HepG2 (cell line): ENCODE data around the gene ARHGEF37. TPM values are rescaled to one million over a fixed set of nuclear protein-coding genes. Genes with fewer than 3 reads are reported as not detected.

ENCODE experiments used
- ATAC-seq: fragments of 200-7000 bp; cut with Tn5 transposase; 3 replicates; pipeline ENCODE4 v1.9.1; 2020; ENCODE audit warnings: mild to moderate bottlenecking, moderate library complexity
- BruUV-seq: library from RNA; stranded (reverse); fragments of 400-500 nt; replicated peaks from 2 replicates; lab custom pipeline; 2021; lab: Mats Ljungman, UMichigan
- CTCF ChIA-PET: fragments of 300-600 bp; formaldehyde crosslinking; extraction: SDS; loops from one replicate; lab custom pipeline; 2021; ENCODE audit warnings: low total read pairs, inconsistent platforms, low intra/inter-chr PET ratio; lab: Yijun Ruan, JAX
- POLR2A ChIA-PET: fragments of 350-600 bp; sonication (Branson Sonifier 250); formaldehyde crosslinking; loops from one replicate; lab custom pipeline; 2020; ENCODE audit warnings: antibody characterized with exemption, inconsistent platforms; lab: Yijun Ruan, JAX
- DNase-seq: peaks from one replicate; pipeline ENCODE4 v3.0.0-alpha.2; 2015; ENCODE audit warnings: low spot score
- FAIRE-seq: peaks from 3 replicates; lab custom pipeline; 2011; peaks lifted over from hg19 to GRCh38; lab: Jason Lieb, UNC
- H2AFZ ChIP-seq: one replicate; pipeline ENCODE4 v1.6.1; 2011; ENCODE audit warnings: low read length, inconsistent platforms
- H3K27ac ChIP-seq: fragments of 300-600 bp; 3 replicates; pipeline ENCODE4 v1.8.0; 2011; ENCODE audit warnings: mixed run types, mild to moderate bottlenecking, mixed read lengths, low read length, inconsistent platforms; ENCODE audit not compliant: insufficient read depth; ENCODE audit errors: extremely low read length
- H3K27me3 ChIP-seq, 2 experiments: fragments of 200-600 bp in 1 of 2; 2 replicates in 1 of 2; 3 replicates in 1 of 2; pipeline versions ENCODE4 v1.6.0 to v1.8.0; 2011; ENCODE audit warnings: low read length in 2 of 2, mild to moderate bottlenecking in 2 of 2, moderate library complexity in 2 of 2, inconsistent platforms in 1 of 2; ENCODE audit not compliant: insufficient read depth in 2 of 2, control insufficient read depth in 1 of 2
- H3K36me3 ChIP-seq, 2 experiments: fragments of 200-600 bp in 1 of 2; replicated peaks in 1 of 2; 2 replicates in 1 of 2; 3 replicates in 1 of 2; pipeline versions ENCODE4 v1.5.1 to v1.8.0; 2011; ENCODE audit warnings: low read length in 2 of 2, inconsistent platforms in 1 of 2; ENCODE audit not compliant: insufficient read depth in 2 of 2, control insufficient read depth in 1 of 2
- H3K4me1 ChIP-seq: 2 replicates; pipeline ENCODE4 v1.5.1; 2012; ENCODE audit warnings: low read length, inconsistent platforms; ENCODE audit not compliant: insufficient read depth
- H3K4me2 ChIP-seq: 2 replicates; pipeline ENCODE4 v1.6.0; 2011; ENCODE audit warnings: low read depth, low read length, inconsistent platforms
- H3K4me3 ChIP-seq, 3 experiments: fragments of 200-600 bp in 1 of 3; sonication (generic), shearing (Covaris generic) in 1 of 3; replicated peaks in 1 of 3; 2 replicates each; pipeline ENCODE4 v1.5.1; 2011 to 2016; ENCODE audit warnings: low read length in 3 of 3, inconsistent platforms in 2 of 3, low read depth in 2 of 3, mild to moderate bottlenecking in 2 of 3, control low read depth in 1 of 3, mixed read lengths in 1 of 3; ENCODE audit not compliant: insufficient read depth in 1 of 3
- H3K79me2 ChIP-seq: one replicate; pipeline ENCODE4 v1.6.1; 2011; ENCODE audit warnings: low read length, inconsistent platforms; ENCODE audit not compliant: insufficient read depth
- H3K9ac ChIP-seq: 2 replicates; pipeline ENCODE4 v1.6.0; 2011; ENCODE audit warnings: mild to moderate bottlenecking, low read depth, low read length, inconsistent platforms; ENCODE audit not compliant: insufficient read depth
- H3K9me3 ChIP-seq: 2 replicates; pipeline ENCODE4 v1.5.1; 2012; ENCODE audit warnings: mild to moderate bottlenecking, low read length
- H4K20me1 ChIP-seq: 2 replicates; pipeline ENCODE4 v1.6.0; 2011; ENCODE audit warnings: inconsistent platforms, mild to moderate bottlenecking, low read length, moderate library complexity; ENCODE audit not compliant: insufficient read depth
- ASH2L ChIP-seq: fragments of 300-600, 200-600 bp; sonication (generic); IDR thresholded peaks from 2 replicates; pipeline ENCODE4 v1.7.0; 2017; ENCODE audit warnings: low read depth, mild to moderate bottlenecking, moderate library complexity, mixed read lengths, low read length; ENCODE audit not compliant: insufficient read length
- ELF3 ChIP-seq: IDR thresholded peaks from 2 replicates; pipeline ENCODE4 v1.6.1; 2016; ENCODE audit warnings: missing genetic modification reagents, missing compliant biosample characterization
- ETV6 ChIP-seq: sonication (generic); formaldehyde crosslinking; conservative IDR thresholded peaks from 2 replicates; pipeline ENCODE4 v1.4.0; 2020; ENCODE audit warnings: missing genetic modification reagents
- GFI1 ChIP-seq: sonication (generic); formaldehyde crosslinking; IDR thresholded peaks from 2 replicates; pipeline ENCODE4 v1.5.0; 2020; ENCODE audit warnings: missing genetic modification reagents, mild to moderate bottlenecking, borderline replicate concordance
- HIC2 ChIP-seq: sonication (generic); formaldehyde crosslinking; IDR thresholded peaks from 2 replicates; pipeline ENCODE4 v1.9.0; 2022; ENCODE audit warnings: low read depth, missing genetic modification reagents
- ISX ChIP-seq: sonication (generic); formaldehyde crosslinking; conservative IDR thresholded peaks from 2 replicates; pipeline ENCODE4 v1.5.0; 2020; ENCODE audit warnings: missing genetic modification reagents
- MTF2 ChIP-seq: sonication (generic); formaldehyde crosslinking; IDR thresholded peaks from 2 replicates; pipeline ENCODE4 v1.5.0; 2020; ENCODE audit warnings: missing genetic modification reagents, borderline replicate concordance
- MZF1 ChIP-seq: sonication (generic); formaldehyde crosslinking; IDR thresholded peaks from 2 replicates; pipeline ENCODE4 v1.8.1; 2023; ENCODE audit warnings: mild to moderate bottlenecking, missing genetic modification reagents, borderline replicate concordance
- NFE2L1 ChIP-seq: sonication (generic); formaldehyde crosslinking; IDR thresholded peaks from 2 replicates; pipeline ENCODE4 v1.4.0; 2020; ENCODE audit warnings: missing genetic modification reagents, mild to moderate bottlenecking, borderline replicate concordance
- PRMT3 ChIP-seq: sonication (generic); formaldehyde crosslinking; IDR thresholded peaks from 2 replicates; pipeline ENCODE4 v1.8.1; 2022; ENCODE audit warnings: low read depth, mild to moderate bottlenecking, moderate library complexity, missing genetic modification reagents, borderline replicate concordance
- PTBP1 ChIP-seq: fragments of 200-400 bp; formaldehyde crosslinking; IDR thresholded peaks from 2 replicates; pipeline ENCODE4 v1.6.1; 2018; ENCODE audit warnings: low read length, low read depth; ENCODE audit not compliant: poor library complexity, severe bottlenecking
- TAF15 ChIP-seq: fragments of 200-400 bp; formaldehyde crosslinking; IDR thresholded peaks from one replicate; pipeline ENCODE4 v1.6.1; 2018; ENCODE audit warnings: mild to moderate bottlenecking, low read depth, low read length; ENCODE audit not compliant: poor library complexity, severe bottlenecking
- TARDBP ChIP-seq: sonication (generic); formaldehyde crosslinking; IDR thresholded peaks from 2 replicates; pipeline ENCODE4 v1.8.0; 2022; ENCODE audit warnings: mild to moderate bottlenecking, missing genetic modification reagents
- ZNF629 ChIP-seq: sonication (generic); formaldehyde crosslinking; conservative IDR thresholded peaks from 2 replicates; pipeline ENCODE4 v1.5.0; 2020; ENCODE audit warnings: missing genetic modification reagents
- ZNF646 ChIP-seq: sonication (generic); formaldehyde crosslinking; IDR thresholded peaks from 2 replicates; pipeline ENCODE4 v1.9.0; 2021; ENCODE audit warnings: mild to moderate bottlenecking, missing genetic modification reagents
- in situ Hi-C: cut with HindIII; loops from 2 replicates; pipeline ENCODE4 v1.10.0; 2017; ENCODE audit warnings: low pct_unique_long_range_greater_than_20kb; ENCODE audit not compliant: extremely low pct_ligation_motif_present
- intact Hi-C: fragments of 100-400 bp; cut with micrococcal nuclease; formaldehyde crosslinking; loops from one replicate; pipeline ENCODE4 v1.10.0; 2022; ENCODE audit not compliant: unreplicated experiment
- polyA plus RNA-seq, 8 experiments: library from polyadenylated mRNA; depleted of rRNA in 3 of 8; stranded (reverse) in 7 of 8; unstranded in 1 of 8; fragments of >200 nt; fragmentation: Illumina TruSeq in 4 of 8; extraction: Trizol in 4 of 8; gene quantifications; 2 replicates each; pipeline versions ENCODE4 v1.2.1 to v1.2.3, GENCODE V29; 2011 to 2016; ENCODE audit warnings: low read depth in 4 of 8, missing spikeins in 1 of 8, mixed read lengths in 1 of 8; ENCODE audit not compliant: insufficient read depth in 1 of 8
- total RNA-seq, 5 experiments: library from RNA; depleted of rRNA; stranded (reverse); fragments of >200 nt; fragmentation: Illumina TruSeq; extraction: Trizol; gene quantifications; 2 replicates each; pipeline ENCODE4 v1.2.3, GENCODE V29; 2016; ENCODE audit warnings: low read depth in 1 of 5
- TF ChIP-seq, protein P1 (sequence below): sonication (generic); formaldehyde crosslinking; IDR thresholded peaks from 2 replicates; pipeline ENCODE4 v1.8.0; 2022; ENCODE audit warnings: mild to moderate bottlenecking, missing genetic modification reagents, moderate library complexity
- TF ChIP-seq, protein P2 (sequence below): IDR thresholded peaks from 2 replicates; pipeline ENCODE4 v1.6.1; 2016; ENCODE audit warnings: mild to moderate bottlenecking, missing biosample characterization, missing genetic modification reagents

ARHGEF37 gene
- total and polyA plus RNA-seq, 2 of the 13 experiments (the other 11 are each of a cell fraction or from before 2014, with no cell fraction given): 0.18 to 0.27 TPM

- FAIRE-seq (no peak), ATAC-seq (no peak), DNase-seq (no peak)
- BruUV-seq: no TSS peak
- no peak overlapping the region for H3K27ac ChIP-seq
- H3K27me3 ChIP-seq: peaks cover 0 to 17% of the 10 kb centered on the region in 2 experiments; a peak in 2 of 5 replicates
- H3K36me3 ChIP-seq: no peaks in the 10 kb centered on the region
- H4K20me1 ChIP-seq: no peaks in the 10 kb centered on the region
- ChIA-PET POLR2A (no interaction called here), CTCF (no interaction called here)
- no peak overlapping the region for H3K4me3 ChIP-seq
- H3K9me3 ChIP-seq: no peaks in the 10 kb centered on the region
- in situ Hi-C loops: no loop called here
- H3K9ac ChIP-seq: no peak overlapping the region
- intact Hi-C loops: no loop called here
- H3K4me2 ChIP-seq: no peak overlapping the region
- peaks cover 10% of the 10 kb centered on the region for H3K4me1 ChIP-seq
- no peaks in the 10 kb centered on the region for H3K79me2 ChIP-seq
- H2AFZ ChIP-seq: no peak overlapping the region
- no peak for TF ChIP-seq ELF3
- TF ChIP-seq GFI1 (CRISPR knock-in tag): no peak
- TF ChIP-seq ZNF646 (CRISPR knock-in tag): no peak
- TF ChIP-seq, protein P1, sequence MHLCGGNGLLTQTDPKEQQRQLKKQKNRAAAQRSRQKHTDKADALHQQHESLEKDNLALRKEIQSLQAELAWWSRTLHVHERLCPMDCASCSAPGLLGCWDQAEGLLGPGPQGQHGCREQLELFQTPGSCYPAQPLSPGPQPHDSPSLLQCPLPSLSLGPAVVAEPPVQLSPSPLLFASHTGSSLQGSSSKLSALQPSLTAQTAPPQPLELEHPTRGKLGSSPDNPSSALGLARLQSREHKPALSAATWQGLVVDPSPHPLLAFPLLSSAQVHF: no peak
- no peak for TF ChIP-seq NFE2L1 (CRISPR knock-in tag)
- TF ChIP-seq, protein P2, sequence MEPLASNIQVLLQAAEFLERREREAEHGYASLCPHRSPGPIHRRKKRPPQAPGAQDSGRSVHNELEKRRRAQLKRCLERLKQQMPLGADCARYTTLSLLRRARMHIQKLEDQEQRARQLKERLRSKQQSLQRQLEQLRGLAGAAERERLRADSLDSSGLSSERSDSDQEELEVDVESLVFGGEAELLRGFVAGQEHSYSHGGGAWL (CRISPR knock-in tag): no peak
- TF ChIP-seq HIC2: no peak
- no peak for TF ChIP-seq MTF2 (CRISPR knock-in tag)
- TF ChIP-seq TARDBP (CRISPR knock-in tag): no peak
- TF ChIP-seq PTBP1: no peak
- no peak for TF ChIP-seq ZNF629 (CRISPR knock-in tag)
- TF ChIP-seq MZF1 (CRISPR knock-in tag): no peak
- no peak for TF ChIP-seq ISX (CRISPR knock-in tag)
- no peak for TF ChIP-seq ASH2L
- no peak for TF ChIP-seq PRMT3 (CRISPR knock-in tag)
- TF ChIP-seq ETV6: no peak
- no peak for TF ChIP-seq TAF15
These were observed 4.6 kb downstream of the ARHGEF37 start for GRCh38 chr5:149585910-149586309.
